GM19240 (cell line): ENCODE data around the gene H1-8.

Source experiments
- DNase-seq: peaks from one replicate; pipeline ENCODE4 v3.0.0; 2011; ENCODE audit warnings: low spot score; ENCODE audit not compliant: insufficient read length

Gene H1-8

GRCh38 chr3:129555616-129556357, 12.8 kb downstream of the H1-8 start:
- no peak for DNase-seq

- DNase-seq: no peak
These were observed 13.4 kb downstream of the H1-8 start for GRCh38 chr3:129556358-129556695.

- DNase-seq: no peak
These were observed 14.0 kb downstream of the H1-8 start for GRCh38 chr3:129556890-129557547.

- no peak for DNase-seq
These were observed 14.5 kb downstream of the H1-8 start for GRCh38 chr3:129557548-129557894.

GRCh38 chr3:129558081-129558771, 15.3 kb downstream of the H1-8 start:
- DNase-seq: no peak

- no peak for DNase-seq
These were observed 16.0 kb downstream of the H1-8 start for GRCh38 chr3:129558772-129559564.

- DNase-seq: no peak
These were observed 16.6 kb downstream of the H1-8 start for GRCh38 chr3:129559565-129560079.

- no peak for DNase-seq
These were observed 17.4 kb downstream of the H1-8 start for GRCh38 chr3:129560269-129560787.

- DNase-seq: no peak
These were observed 18.1 kb downstream of the H1-8 start for GRCh38 chr3:129560911-129561594.

GRCh38 chr3:129561619-129562248, 18.8 kb downstream of the H1-8 start:
- DNase-seq: no peak

- no peak for DNase-seq
These were observed 19.8 kb downstream of the H1-8 start for GRCh38 chr3:129562803-129563202.

- no peak for DNase-seq
These were observed 20.4 kb downstream of the H1-8 start for GRCh38 chr3:129563332-129563731.

GRCh38 chr3:129563850-129564535, 21.0 kb downstream of the H1-8 start:
- no peak for DNase-seq

GRCh38 chr3:129564981-129565644, 22.1 kb downstream of the H1-8 start:
- DNase-seq: no peak

GRCh38 chr3:129565902-129566301, 22.9 kb downstream of the H1-8 start:
- no peak for DNase-seq

GRCh38 chr3:129567176-129567705, 24.3 kb downstream of the H1-8 start:
- no peak for DNase-seq

GRCh38 chr3:129567939-129568338, 25.0 kb downstream of the H1-8 start:
- DNase-seq: no peak

- DNase-seq: no peak
These were observed 26.9 kb downstream of the H1-8 start for GRCh38 chr3:129569856-129570255.
